ENCODE measurements around the gene EGLN2. TPM values are rescaled to one million over a fixed set of nuclear protein-coding genes. Genes with fewer than 3 reads are reported as not detected.
"Not testable (repeated sequence)": the region's sequence is repeated elsewhere in the genome, so short reads cannot be mapped to it uniquely, and the experiment has no call there.

The EGLN2 gene
- total RNA-seq, 1 experiment from 2014 or later, result 131 TPM

GRCh38 chr19:40829205-40829604 is 30.2 kb downstream of the EGLN2 start:
- H2BK12ac ChIP-seq (ENCODE audit: insufficient read length, low read depth, low read length), result no peak overlapping the region
- H2BK15ac ChIP-seq (ENCODE audit: low read depth, low read length), result no peak overlapping the region
- H3K27ac Mint-ChIP-seq, result no peak overlapping the region
- no peak overlapping the region for H3T11ph ChIP-seq (ENCODE audit: low read length)
- H4K91ac ChIP-seq (ENCODE audit: insufficient read length, low read depth, low read length), result no peak overlapping the region
- peaks cover 0 to 2% of the 10 kb centered on the region in 2 experiments; a peak in 1 of 5 replicates for H3K9me3 Mint-ChIP-seq
- H3K18ac ChIP-seq (ENCODE audit: insufficient read length, low read depth, low read length), result no peak overlapping the region
- H3K4me1 ChIP-seq (ENCODE audit: insufficient read depth, low read length), result no peaks in the 10 kb centered on the region
- H3K9ac ChIP-seq (ENCODE audit: extremely low read depth, insufficient read length, low read length), result no peak overlapping the region
- no peak for TF ChIP-seq CTCF (conservative IDR thresholded peaks at IDR 0.05)
- no peak overlapping the region for H3K56ac ChIP-seq (ENCODE audit: insufficient read length, low read depth, low read length)
- H3K36me3 Mint-ChIP-seq (ENCODE audit: insufficient read depth in 1 of 3, low read depth in 3 of 3), result peaks cover 0 to 2% (median 0%) of the 10 kb centered on the region in 3 experiments; a peak in 2 of 7 replicates
- H3K27ac ChIP-seq (ENCODE audit: insufficient read length, low read depth, low read length), result no peak overlapping the region
- no peak for DNase-seq
- peaks cover 2% of the 10 kb centered on the region; the same call in 1 of the 2 replicates for H3K27me3 Mint-ChIP-seq (ENCODE audit: low read depth)
- H2AK5ac ChIP-seq (ENCODE audit: insufficient read length, low read length), result no peak overlapping the region
- no peak overlapping the region for H2AFZ ChIP-seq (ENCODE audit: low read length)
- no peak overlapping the region for H4K8ac ChIP-seq (replicated peaks; ENCODE audit: insufficient read length, low read depth, low read length)
- no peak overlapping the region for H4K5ac ChIP-seq (ENCODE audit: insufficient read length, low read depth, low read length)
- H3K23me2 ChIP-seq (ENCODE audit: insufficient read length, low read depth, low read length, poor library complexity, severe bottlenecking), result no peaks in the 10 kb centered on the region
- H2BK5ac ChIP-seq (ENCODE audit: insufficient read length, low read length), result no peak overlapping the region
- H3K4me1 Mint-ChIP-seq, result no peaks in the 10 kb centered on the region
- H3K27me3 ChIP-seq (ENCODE audit: insufficient read depth, low read length), result no peaks in the 10 kb centered on the region
- H3K23ac ChIP-seq (ENCODE audit: insufficient read length, low read depth, low read length), result no peak overlapping the region
- H2BK20ac ChIP-seq (ENCODE audit: low read depth, low read length, poor library complexity, severe bottlenecking), result no peak overlapping the region
- no peak overlapping the region for H3K4me2 ChIP-seq (ENCODE audit: insufficient read depth, insufficient read length, low read length)
- no peaks in the 10 kb centered on the region for H3K79me2 ChIP-seq (ENCODE audit: insufficient read depth, low read length)
- H3K4ac ChIP-seq (ENCODE audit: low read depth, low read length), result no peak overlapping the region
- H3K14ac ChIP-seq (ENCODE audit: insufficient read depth, low read length), result no peak overlapping the region
- no peaks in the 10 kb centered on the region for H3K9me3 ChIP-seq (ENCODE audit: control insufficient read depth, low read depth, low read length)
- H3K79me1 ChIP-seq (ENCODE audit: insufficient read depth, low read depth, low read length, poor library complexity, severe bottlenecking), result no peaks in the 10 kb centered on the region
- no peak overlapping the region for H2BK120ac ChIP-seq (ENCODE audit: low read depth, low read length, poor library complexity, severe bottlenecking)
- H4K20me1 ChIP-seq (ENCODE audit: control insufficient read depth, insufficient read depth, insufficient read length), result peaks cover 2% of the 10 kb centered on the region
- no peak overlapping the region for H3K4me3 Mint-ChIP-seq

GRCh38 chr19:40830741-40831140 is 31.8 kb downstream of the EGLN2 start:
- H3K4me3 Mint-ChIP-seq; H3K27ac ChIP-seq (ENCODE audit: insufficient read length, low read depth, low read length); H3K79me2 ChIP-seq (ENCODE audit: insufficient read depth, low read length); H3K9ac ChIP-seq (ENCODE audit: extremely low read depth, insufficient read length, low read length); H3K4me1 Mint-ChIP-seq; H2BK15ac ChIP-seq (ENCODE audit: low read depth, low read length); H3K56ac ChIP-seq (ENCODE audit: insufficient read length, low read depth, low read length); H4K5ac ChIP-seq (ENCODE audit: insufficient read length, low read depth, low read length); H3K23me2 ChIP-seq (ENCODE audit: insufficient read length, low read depth, low read length, poor library complexity, severe bottlenecking); H2BK5ac ChIP-seq (ENCODE audit: insufficient read length, low read length); H3T11ph ChIP-seq (ENCODE audit: low read length); H3K18ac ChIP-seq (ENCODE audit: insufficient read length, low read depth, low read length); H4K20me1 ChIP-seq (ENCODE audit: control insufficient read depth, insufficient read depth, insufficient read length); H3K79me1 ChIP-seq (ENCODE audit: insufficient read depth, low read depth, low read length, poor library complexity, severe bottlenecking); H3K36me3 Mint-ChIP-seq (ENCODE audit: insufficient read depth in 1 of 3, low read depth in 3 of 3); H2BK12ac ChIP-seq (ENCODE audit: insufficient read length, low read depth, low read length); H4K8ac ChIP-seq (replicated peaks; ENCODE audit: insufficient read length, low read depth, low read length); H3K4me2 ChIP-seq (ENCODE audit: insufficient read depth, insufficient read length, low read length); H3K27ac Mint-ChIP-seq; H2AK5ac ChIP-seq (ENCODE audit: insufficient read length, low read length); H2AFZ ChIP-seq (ENCODE audit: low read length); H2BK120ac ChIP-seq (ENCODE audit: low read depth, low read length, poor library complexity, severe bottlenecking); H3K23ac ChIP-seq (ENCODE audit: insufficient read length, low read depth, low read length); H3K4ac ChIP-seq (ENCODE audit: low read depth, low read length); H2BK20ac ChIP-seq (ENCODE audit: low read depth, low read length, poor library complexity, severe bottlenecking); H3K27me3 Mint-ChIP-seq (ENCODE audit: low read depth); H3K27me3 ChIP-seq (ENCODE audit: insufficient read depth, low read length); H3K9me3 ChIP-seq (ENCODE audit: control insufficient read depth, low read depth, low read length); H4K91ac ChIP-seq (ENCODE audit: insufficient read length, low read depth, low read length); H3K14ac ChIP-seq (ENCODE audit: insufficient read depth, low read length); H3K9me3 Mint-ChIP-seq; H3K4me1 ChIP-seq (ENCODE audit: insufficient read depth, low read length): not testable (repeated sequence)
- WGBS (ENCODE audit: extremely low coverage, insufficient read length, low lambda C conversion rate), result no CpG with 5 or more reads among the region's 16 CpGs
- DNase-seq, result peak; percentile 4
